OCI-LY1 (cell line): ENCODE data around the gene EPHX1.
"Not testable (repeated sequence)": the region's sequence is repeated elsewhere in the genome, so short reads cannot be mapped to it uniquely, and the experiment has no call there.

Experiments
- H2AFZ ChIP-seq: fragments of 200-600 bp; sonication (generic), shearing (Covaris generic); 2 replicates; pipeline ENCODE4 v1.6.0; 2014; ENCODE audit warnings: antibody characterized with exemption, mild to moderate bottlenecking, low read length
- H3F3A ChIP-seq: fragments of 200-600 bp; sonication (generic), shearing (Covaris generic); 2 replicates; pipeline ENCODE4 v1.6.0; 2014; ENCODE audit warnings: mild to moderate bottlenecking, antibody characterized with exemption, low read length, moderate library complexity; ENCODE audit not compliant: insufficient read depth
- H3K27ac ChIP-seq: fragments of 200-600 bp; sonication (generic); 2 replicates; pipeline ENCODE4 v1.5.1; 2014; ENCODE audit warnings: low read length, mixed run types, mild to moderate bottlenecking, low read depth; ENCODE audit not compliant: poor library complexity, severe bottlenecking
- H3K27me3 ChIP-seq: fragments of 200-600 bp; sonication (generic); 2 replicates; pipeline ENCODE4 v1.6.0; 2014; ENCODE audit warnings: antibody characterized with exemption, mild to moderate bottlenecking, low read length, moderate library complexity; ENCODE audit not compliant: insufficient read depth
- H3K36me3 ChIP-seq: fragments of 200-600 bp; sonication (generic); 2 replicates; pipeline ENCODE4 v1.6.1; 2014; ENCODE audit warnings: mild to moderate bottlenecking, antibody characterized with exemption, low read length, moderate library complexity, mixed read lengths; ENCODE audit not compliant: insufficient read depth
- H3K4me1 ChIP-seq: fragments of 200-600 bp; sonication (generic); 2 replicates; pipeline ENCODE4 v1.5.1; 2014; ENCODE audit warnings: mild to moderate bottlenecking, low read length, moderate library complexity; ENCODE audit not compliant: insufficient read depth, severe bottlenecking
- H3K4me2 ChIP-seq: fragments of 200-600 bp; sonication (generic), shearing (Covaris generic); 2 replicates; pipeline ENCODE4 v1.6.1; 2014; ENCODE audit warnings: low read length
- H3K4me3 ChIP-seq: fragments of 200-600 bp; sonication (generic); 2 replicates; pipeline ENCODE4 v1.5.1; 2014; ENCODE audit warnings: low read length, low read depth, mild to moderate bottlenecking, mixed read lengths; ENCODE audit not compliant: poor library complexity, severe bottlenecking
- H3K79me2 ChIP-seq: fragments of 200-600 bp; shearing (Covaris generic); 2 replicates; pipeline ENCODE4 v1.6.1; 2016; ENCODE audit warnings: mixed run types, low read length, mixed read lengths; ENCODE audit not compliant: insufficient read depth
- H3K9ac ChIP-seq: fragments of 200-600 bp; sonication (generic), shearing (Covaris generic); 2 replicates; pipeline ENCODE4 v1.6.1; 2014; ENCODE audit warnings: mild to moderate bottlenecking, low read length, mixed read lengths
- H3K9me2 ChIP-seq: fragments of 200-600 bp; sonication (generic), shearing (Covaris generic); 2 replicates; pipeline ENCODE4 v1.6.1; 2014; ENCODE audit warnings: low read depth, mild to moderate bottlenecking, low read length, mixed read lengths
- H3K9me3 ChIP-seq: fragments of 200-600 bp; shearing (Covaris generic); 2 replicates; pipeline ENCODE4 v1.6.1; 2014; ENCODE audit warnings: low read length, mixed read lengths
- H4K20me1 ChIP-seq: fragments of 200-600 bp; sonication (generic), shearing (Covaris generic); 2 replicates; pipeline ENCODE4 v1.6.0; 2016; ENCODE audit warnings: mild to moderate bottlenecking, low read length; ENCODE audit not compliant: insufficient read depth
- CTCF ChIP-seq: fragments of 200-600 bp; sonication (generic), shearing (Covaris generic); IDR thresholded peaks from 2 replicates; pipeline ENCODE4 v1.5.1; 2017; ENCODE audit warnings: mild to moderate bottlenecking, antibody characterized with exemption, low read length, moderate library complexity, mixed read lengths
- EZH2 ChIP-seq: fragments of 200-600 bp; sonication (generic), shearing (Covaris generic); IDR thresholded peaks from 2 replicates; pipeline ENCODE4 v1.8.0; 2017; ENCODE audit warnings: borderline replicate concordance, mixed run types, mild to moderate bottlenecking, antibody characterized with exemption, low read length, moderate library complexity, mixed read lengths

The EPHX1 gene

GRCh38 chr1:225808136-225808535, 1.8 kb upstream of the EPHX1 start:
- no peak overlapping the region for H3K4me3 ChIP-seq
- no peaks in the 10 kb centered on the region for H3K9me3 ChIP-seq
- no peak overlapping the region for H3K9ac ChIP-seq
- no peaks in the 10 kb centered on the region for H3K27me3 ChIP-seq
- H4K20me1 ChIP-seq = no peaks in the 10 kb centered on the region
- H3K4me2 ChIP-seq = no peak overlapping the region
- H3K36me3 ChIP-seq = no peaks in the 10 kb centered on the region
- H3K79me2 ChIP-seq = no peaks in the 10 kb centered on the region
- peaks cover 6% of the 10 kb centered on the region for H3K4me1 ChIP-seq
- no peak overlapping the region for H3K27ac ChIP-seq
- TF ChIP-seq EZH2 (no peak), CTCF (no peak)
- H3K9me2 ChIP-seq = no peaks in the 10 kb centered on the region
- no peaks in the 10 kb centered on the region for H3F3A ChIP-seq
- no peak overlapping the region for H2AFZ ChIP-seq

GRCh38 chr1:225810579-225811538, 935 bp downstream of the EPHX1 start:
- H2AFZ ChIP-seq = not testable (repeated sequence)

GRCh38 chr1:225811622-225812487, 1.9 kb downstream of the EPHX1 start:
- H3K9me2 ChIP-seq = no peaks in the 10 kb centered on the region
- no peak overlapping the region for H3K4me2 ChIP-seq
- H3K79me2 ChIP-seq = no peaks in the 10 kb centered on the region
- H3K9me3 ChIP-seq = no peaks in the 10 kb centered on the region
- no peaks in the 10 kb centered on the region for H4K20me1 ChIP-seq
- no peaks in the 10 kb centered on the region for H3K27me3 ChIP-seq
- H3K36me3 ChIP-seq = no peaks in the 10 kb centered on the region
- H3K4me1 ChIP-seq = peaks cover 6% of the 10 kb centered on the region
- no peak overlapping the region for H3K27ac ChIP-seq
- H3K9ac ChIP-seq = no peak overlapping the region
- H2AFZ ChIP-seq = no peak overlapping the region
- H3F3A ChIP-seq = no peaks in the 10 kb centered on the region
- H3K4me3 ChIP-seq = no peak overlapping the region
- TF ChIP-seq CTCF (no peak), EZH2 (no peak)

More at GRCh38 chr1:225810579-225811538, 935 bp downstream of the EPHX1 start:
- not testable (repeated sequence) for H3K9me3 ChIP-seq, H3K4me1 ChIP-seq, H3K9me2 ChIP-seq, H3K27ac ChIP-seq, H3K79me2 ChIP-seq, H3K9ac ChIP-seq, H3F3A ChIP-seq, H3K36me3 ChIP-seq, H3K27me3 ChIP-seq, H4K20me1 ChIP-seq
- Histone ChIP-seq H3K4me3 (peak overlapping the region; percentile 60), H3K4me2 (peak overlapping the region; percentile 79)
